GM12874 (cell line): ENCODE results near the gene CDH13.

Experiments used
- TF ChIP-seq, protein P1 (sequence below): IDR thresholded peaks from 2 replicates; pipeline ENCODE4 v1.5.1; 2011; ENCODE audit warnings: low read depth, mild to moderate bottlenecking, control low read depth, low read length, moderate library complexity; ENCODE audit not compliant: insufficient read depth

Gene CDH13

DNA sequence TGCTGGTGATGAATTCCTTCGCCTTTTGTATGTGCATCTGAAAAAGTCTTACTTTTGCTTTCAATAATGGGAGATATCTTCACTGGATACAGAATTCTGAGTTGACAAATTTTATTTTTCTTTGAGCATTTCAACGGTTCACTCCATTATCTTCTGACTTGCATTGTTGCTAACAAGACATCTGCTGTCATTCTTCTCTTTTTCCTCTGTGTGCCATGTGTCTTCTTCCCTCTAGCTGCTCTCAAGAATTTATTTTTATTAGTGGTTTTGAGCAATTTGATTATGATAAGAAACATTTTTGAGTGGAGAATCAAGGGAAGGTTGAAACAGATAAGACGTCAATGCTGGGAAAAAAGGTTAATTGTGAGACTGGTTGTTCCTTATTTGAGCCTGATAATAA, 471.8 kb downstream of the CDH13 start:
- TF ChIP-seq, protein P1, sequence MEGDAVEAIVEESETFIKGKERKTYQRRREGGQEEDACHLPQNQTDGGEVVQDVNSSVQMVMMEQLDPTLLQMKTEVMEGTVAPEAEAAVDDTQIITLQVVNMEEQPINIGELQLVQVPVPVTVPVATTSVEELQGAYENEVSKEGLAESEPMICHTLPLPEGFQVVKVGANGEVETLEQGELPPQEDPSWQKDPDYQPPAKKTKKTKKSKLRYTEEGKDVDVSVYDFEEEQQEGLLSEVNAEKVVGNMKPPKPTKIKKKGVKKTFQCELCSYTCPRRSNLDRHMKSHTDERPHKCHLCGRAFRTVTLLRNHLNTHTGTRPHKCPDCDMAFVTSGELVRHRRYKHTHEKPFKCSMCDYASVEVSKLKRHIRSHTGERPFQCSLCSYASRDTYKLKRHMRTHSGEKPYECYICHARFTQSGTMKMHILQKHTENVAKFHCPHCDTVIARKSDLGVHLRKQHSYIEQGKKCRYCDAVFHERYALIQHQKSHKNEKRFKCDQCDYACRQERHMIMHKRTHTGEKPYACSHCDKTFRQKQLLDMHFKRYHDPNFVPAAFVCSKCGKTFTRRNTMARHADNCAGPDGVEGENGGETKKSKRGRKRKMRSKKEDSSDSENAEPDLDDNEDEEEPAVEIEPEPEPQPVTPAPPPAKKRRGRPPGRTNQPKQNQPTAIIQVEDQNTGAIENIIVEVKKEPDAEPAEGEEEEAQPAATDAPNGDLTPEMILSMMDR = no peak

- TF ChIP-seq, protein P1 = no peak
These were observed 473.9 kb downstream of the CDH13 start for GRCh38 chr16:83100679-83101078.

- TF ChIP-seq, protein P1 = no peak
These were observed 475.6 kb downstream of the CDH13 start for GRCh38 chr16:83102336-83102735.

- TF ChIP-seq, protein P1 = no peak
These were observed 478.7 kb downstream of the CDH13 start for GRCh38 chr16:83105279-83106077.

GRCh38 chr16:83109490-83110125, 482.8 kb downstream of the CDH13 start:
- TF ChIP-seq, protein P1 = no peak

GRCh38 chr16:83110269-83110668, 483.5 kb downstream of the CDH13 start:
- TF ChIP-seq, protein P1 = no peak

GRCh38 chr16:83113317-83113716, 486.5 kb downstream of the CDH13 start:
- TF ChIP-seq, protein P1 = peak; percentile 33; the same call in 1 of the 2 replicates
